GM18858 (cell line): ENCODE data around the gene CRPPA.
"Not testable (repeated sequence)": the region's sequence is repeated elsewhere in the genome, so short reads cannot be mapped to it uniquely, and the experiment has no call there.

ENCODE experiments used
- ATAC-seq: cut with Tn5 transposase; IDR thresholded peaks from one replicate; pipeline ENCODE4 v1.9.1; 2021; ENCODE audit not compliant: unreplicated experiment

The CRPPA gene

DNA sequence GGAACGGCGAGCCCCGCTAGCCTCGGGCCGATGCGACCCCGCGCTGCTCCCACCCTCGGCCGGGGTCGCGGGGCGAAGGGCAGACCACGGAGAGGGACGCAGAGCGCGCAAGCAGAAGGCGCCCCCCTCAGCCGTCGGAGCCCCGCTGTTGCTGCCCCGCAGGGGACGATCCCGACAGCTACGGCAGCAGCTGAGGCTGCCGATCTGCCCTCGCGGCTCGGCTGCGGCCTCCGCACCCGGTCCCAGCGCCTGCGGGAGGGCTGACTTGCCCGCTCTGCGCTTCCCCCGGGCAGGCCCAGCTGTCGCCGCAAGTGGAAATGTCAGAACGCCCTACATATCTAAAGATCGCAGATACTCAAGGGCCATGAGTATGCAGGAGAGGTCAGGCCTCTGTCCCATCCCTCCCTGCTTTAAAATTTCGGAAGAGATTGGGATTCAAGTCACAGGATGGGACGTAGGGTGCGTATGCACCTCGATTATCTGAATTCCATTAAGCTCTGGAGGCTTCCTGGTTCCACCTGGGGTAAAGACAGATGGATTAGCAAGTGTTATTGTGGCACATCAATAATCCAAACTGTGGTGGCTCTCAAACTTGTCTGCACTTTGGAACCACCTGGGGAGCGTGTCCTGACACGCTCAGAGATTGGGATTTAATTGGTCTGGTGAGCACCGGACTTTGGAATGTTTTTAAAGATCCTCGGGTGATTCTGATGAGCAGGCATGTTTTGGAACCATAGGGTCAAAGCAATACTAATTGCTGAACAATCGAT lies at the start of gene CRPPA:
TSS of gene CRPPA (minus strand) at position 206 of the 770 bp plus-strand sequence. CDS start 216 bp downstream, outside the sequence.
- peak; percentile 26 for ATAC-seq

DNA sequence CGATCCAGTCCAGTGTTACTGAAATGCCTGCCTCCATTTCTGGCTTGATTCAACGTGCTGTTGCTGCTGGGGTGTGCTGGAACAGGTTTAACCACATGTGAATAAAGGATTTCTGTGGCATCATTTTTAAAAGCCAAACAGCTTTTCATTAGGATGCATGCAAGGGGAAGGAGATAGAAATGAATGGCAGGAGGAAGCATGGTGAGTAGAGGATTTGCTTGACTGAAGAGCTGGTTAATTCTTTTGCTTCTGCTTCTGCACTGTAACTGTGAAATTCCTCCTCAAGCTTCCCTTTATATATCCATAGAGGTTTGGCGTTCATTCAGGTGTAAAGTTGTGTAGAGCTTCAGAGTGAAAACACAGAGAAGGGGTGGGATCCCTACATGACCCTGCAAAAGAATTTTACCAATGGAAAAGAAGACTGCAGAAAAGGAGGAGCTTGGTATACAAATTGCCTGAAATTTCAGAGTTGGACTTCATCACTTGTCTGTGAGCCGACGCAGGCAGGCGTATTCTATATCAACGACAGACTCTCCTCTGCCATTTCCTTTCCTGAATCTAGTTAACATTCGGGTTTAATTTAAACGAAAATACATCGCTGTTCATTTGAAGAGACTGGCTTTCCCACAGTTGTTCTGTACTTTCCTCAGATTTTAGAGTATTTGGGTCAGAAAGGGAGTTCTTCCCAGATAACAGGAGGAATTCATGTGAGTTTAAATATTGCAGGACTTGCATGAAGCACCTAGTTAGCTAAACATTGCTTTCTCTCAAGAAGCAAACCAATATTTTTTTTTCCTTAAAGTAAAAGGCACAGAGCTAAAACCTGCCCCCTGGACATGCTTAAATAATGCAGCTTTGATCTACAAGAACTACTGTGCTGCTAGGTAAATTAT lies 44.4 kb upstream of the CRPPA start, which contains the start of gene SOSTDC1:
TSS of gene SOSTDC1 (minus strand) at position 270 of the 893 bp plus-strand sequence. CDS start at position 200, 70 bp downstream.
- ATAC-seq: no peak

DNA sequence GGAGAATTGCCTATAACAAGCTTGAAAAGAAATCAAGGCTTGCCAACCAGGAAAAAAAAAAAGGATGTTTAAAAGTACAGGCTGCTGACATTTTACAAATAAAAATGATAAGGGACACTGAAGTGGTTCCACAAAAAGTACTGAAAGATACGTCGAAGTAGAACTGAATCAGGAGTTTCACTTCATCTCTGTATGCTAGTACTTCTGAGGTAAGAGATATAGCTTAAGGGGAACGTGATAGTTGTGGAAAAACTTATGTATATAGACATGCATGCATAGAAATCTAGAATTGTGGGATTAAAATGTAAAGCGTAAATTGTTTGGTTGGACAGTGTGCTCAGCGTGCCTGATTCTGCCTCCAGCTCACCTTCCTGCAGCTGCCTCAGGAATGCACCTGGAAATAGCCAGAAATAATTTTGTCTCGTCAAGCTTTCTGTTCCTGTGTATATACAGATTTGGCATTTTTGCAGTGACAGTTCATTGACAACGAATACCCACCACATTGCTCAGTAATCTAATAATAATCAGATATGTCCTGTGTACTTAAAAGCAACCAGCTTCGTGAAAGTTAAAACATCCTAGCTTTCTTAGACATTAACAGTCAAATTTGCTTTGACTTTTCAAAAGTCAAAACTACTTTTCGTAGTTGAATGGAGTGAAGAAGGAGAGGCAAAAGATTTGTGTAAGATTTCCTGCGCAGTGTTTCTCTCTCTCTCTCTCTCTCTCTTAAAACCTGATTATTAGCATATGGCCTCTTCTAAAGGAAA lies 42.8 kb upstream of the CRPPA start:
- ATAC-seq: no peak

DNA sequence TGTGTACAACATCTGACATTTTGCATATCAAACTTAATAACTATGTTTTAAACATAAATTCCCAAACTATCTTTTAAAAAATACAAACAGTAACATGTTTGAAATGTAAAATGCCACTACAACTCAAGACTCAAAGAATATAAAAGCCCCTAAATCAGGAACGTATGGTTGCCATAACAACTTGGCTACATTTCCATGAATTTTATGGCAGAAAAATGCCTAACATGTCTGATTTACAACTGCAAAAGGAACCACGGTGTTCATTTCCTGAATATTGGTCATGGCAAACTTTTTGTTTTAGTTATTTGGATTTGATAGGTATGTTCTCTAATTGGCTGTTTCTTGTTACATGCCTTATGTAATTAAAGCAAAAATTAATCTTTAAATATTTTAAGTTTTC lies 42.2 kb upstream of the CRPPA start:
- ATAC-seq: no peak

DNA sequence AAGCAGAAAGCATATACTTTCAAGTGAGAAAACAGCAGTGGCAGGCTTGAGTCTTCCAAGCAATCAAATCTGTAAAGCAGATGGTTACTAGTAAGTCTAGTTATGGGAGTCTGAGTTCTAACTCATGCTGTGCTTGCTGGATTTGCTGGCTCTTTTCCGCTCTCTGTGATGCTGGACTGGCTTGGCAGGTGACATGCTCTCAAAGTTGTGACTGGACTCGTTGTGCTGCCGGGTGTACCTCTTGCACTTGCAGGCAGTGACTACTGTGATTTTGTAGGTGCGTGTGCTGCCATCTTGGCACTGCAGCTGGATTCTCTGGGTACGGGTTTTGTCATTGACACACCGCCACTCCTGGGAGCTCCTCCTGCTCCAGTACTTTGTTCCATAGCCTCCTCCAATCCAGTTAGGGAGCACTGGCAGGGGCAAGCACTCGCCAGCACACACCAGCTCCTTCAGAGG lies 41.1 kb upstream of the CRPPA start:
- no peak for ATAC-seq

DNA sequence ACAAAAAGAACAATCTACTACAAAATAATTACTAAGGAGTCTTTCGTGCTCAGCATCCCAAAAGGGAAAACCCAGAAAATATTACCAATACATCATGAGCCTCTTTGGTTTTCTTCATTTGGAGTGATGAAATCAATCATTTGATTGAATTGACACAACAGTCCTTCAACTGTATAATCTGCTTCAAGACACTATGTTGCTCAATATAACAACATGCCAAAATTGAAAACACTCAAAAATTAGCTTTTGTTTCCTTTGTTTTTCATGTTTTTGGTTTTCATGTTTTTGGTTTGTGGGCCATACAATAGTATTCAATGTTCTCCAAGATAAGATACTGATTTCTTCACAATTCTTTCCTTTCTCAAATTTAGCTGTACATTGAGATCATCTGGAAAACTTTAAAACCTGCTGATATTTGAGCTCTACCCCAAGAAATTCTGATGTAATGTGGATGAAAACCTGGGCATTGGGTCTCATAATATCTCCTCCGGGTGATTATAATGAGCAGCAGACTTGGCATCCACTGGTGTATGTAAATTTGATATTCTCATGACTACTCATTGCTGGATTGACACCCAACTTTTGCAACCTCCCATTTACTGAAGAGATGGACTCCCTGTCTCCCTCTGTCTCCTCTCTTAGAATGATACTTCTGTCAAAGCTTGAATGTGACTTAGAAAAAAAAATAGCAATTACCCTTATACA lies 39.6 kb upstream of the CRPPA start:
- ATAC-seq: no peak

DNA sequence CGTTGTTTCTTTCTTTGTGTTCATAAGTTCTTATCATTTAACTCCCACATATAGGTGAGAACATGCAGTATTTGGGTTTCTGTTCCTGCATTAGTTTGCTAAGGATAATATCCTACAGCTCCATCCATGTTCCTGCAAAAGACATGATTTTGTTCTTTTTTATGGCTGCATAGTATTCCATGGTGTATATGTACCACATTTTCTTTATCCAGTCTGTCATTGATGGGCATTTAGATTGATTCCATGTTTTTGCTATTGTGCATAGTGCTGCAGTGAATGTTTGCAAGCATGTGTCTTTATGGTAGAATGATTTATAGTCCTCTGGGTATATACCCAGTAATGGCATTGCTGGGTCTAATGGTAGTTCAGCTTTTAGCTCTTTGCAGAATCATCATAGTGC lies 35.0 kb upstream of the CRPPA start:
- ATAC-seq: not testable (repeated sequence)

DNA sequence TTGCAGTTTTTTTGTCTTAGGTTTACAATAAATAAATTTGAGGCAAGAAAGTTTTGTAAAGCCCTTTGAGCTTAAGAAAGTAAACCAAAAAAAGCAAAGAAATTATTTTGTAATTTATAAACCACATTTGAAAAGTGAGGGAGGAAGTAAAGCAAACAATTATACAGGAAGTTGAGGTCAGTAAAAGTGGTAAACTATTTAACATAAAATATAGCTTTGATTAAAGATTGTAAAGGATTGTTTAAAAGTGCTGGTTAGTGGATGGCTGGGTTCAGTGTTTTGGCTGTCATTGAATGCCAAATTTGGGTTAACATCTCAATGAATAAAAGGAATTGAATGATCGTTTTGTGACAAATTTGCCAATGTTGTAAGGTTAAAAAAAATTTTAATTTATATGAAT lies 34.3 kb upstream of the CRPPA start:
- ATAC-seq: no peak

DNA sequence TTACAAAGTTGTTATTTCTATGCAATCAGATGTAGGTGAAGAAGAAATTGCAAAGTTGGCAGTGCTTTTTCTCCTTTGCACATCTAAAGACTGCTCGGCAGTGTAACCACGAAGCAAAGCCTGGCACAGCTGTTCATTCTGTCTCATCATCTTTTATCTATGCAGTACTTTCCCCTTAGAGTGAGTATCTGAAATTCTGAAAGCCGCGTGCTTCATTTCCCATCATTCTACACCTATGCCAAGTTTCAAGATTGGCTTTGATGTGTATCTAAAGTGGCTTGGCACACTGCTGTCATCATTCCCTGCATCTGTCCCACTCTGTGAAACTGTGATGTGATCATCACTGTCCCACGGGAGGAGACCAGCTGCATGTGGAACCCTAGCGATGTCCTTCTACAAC lies 29.0 kb upstream of the CRPPA start:
- no peak for ATAC-seq

DNA sequence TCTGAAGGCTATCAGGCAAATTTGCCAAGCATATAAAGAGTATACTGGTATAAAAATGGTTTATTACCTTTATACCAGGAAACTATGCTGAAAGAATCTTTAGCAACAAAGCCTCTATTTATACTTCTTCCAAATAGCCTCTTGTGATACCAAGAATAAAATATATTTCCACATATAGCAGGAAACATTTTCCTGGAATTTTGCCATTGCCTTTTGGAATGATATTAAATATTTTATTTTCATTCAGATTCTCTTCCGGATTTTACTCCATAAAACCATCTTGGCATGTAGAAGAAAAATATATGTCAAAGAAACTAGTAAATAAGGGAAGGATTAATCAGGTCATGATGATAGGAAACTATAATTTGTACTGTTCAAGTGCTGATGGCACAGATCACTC lies 26.5 kb upstream of the CRPPA start:
- ATAC-seq: no peak

DNA sequence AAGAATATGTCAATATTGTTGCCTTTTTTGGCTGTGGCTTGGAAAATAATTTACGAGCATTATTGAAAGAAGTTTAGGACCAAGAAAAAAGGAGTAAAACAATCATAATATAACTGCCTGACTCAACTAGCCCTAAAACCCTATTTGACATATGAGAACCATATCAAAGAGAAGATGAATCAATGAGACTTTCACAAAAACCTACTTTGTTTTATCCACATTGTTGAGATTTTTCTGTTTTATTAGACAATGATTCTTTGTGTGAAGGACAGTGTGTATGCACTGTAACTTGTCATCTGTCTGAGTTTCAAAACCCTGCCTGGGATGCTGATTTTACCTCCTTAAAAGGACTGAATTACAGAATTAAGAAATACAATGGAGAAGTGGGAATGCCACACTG lies 25.2 kb upstream of the CRPPA start:
- ATAC-seq: no peak

DNA sequence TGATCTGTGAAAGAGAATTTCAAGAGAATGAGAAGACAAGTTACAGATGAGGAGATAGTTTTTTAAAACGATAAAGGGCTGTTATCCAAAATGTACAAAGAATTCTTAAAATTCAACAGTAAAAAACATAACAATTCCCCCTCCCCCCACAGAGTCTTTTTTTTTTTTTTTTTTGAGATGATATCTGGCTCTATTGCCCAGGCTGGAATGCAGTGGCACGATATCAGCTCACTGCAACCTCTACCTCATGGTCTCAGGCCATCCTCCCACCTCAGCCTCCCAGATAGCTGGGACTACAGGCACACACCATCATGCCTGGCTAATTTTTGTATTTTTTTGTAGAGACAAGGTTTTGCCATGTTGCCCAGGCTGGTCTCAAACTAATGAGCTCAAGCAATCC lies 22.5 kb upstream of the CRPPA start:
- not testable (repeated sequence) for ATAC-seq

DNA sequence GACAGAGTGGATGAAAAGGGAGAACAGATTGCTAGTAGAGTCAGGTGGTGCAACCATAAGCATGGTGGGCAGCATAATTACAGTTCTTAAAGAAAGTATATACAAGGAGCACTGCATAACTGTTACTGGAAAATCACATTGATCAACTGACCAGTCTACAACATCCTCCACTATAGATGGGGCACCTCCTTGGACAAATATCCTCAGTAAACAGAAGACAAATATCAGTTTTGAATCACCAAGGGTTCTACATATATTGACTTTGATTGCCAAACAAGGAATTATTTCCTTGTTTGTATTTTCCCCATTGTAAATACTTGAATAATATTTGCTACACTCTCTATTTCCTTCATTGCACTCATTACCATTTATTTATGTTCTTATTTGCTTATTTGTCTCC lies 17.6 kb upstream of the CRPPA start:
- no peak for ATAC-seq

DNA sequence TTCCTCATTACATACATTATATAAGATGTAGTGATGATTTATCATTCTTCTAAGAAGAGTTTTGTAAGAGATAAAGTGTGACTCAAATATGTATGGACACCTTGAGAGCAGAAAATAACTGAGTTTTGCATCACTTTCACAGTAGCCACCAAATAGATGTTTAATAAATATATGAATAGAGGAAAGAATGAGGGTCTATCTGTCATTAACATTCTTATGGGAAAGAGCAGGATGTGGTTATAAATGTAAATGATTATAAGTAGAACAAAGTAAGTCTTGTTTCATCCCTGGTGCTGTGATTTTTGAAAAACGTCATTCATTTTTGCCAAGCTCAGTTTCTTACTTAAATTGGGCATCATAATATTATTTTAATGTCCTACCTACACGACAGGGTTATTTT lies 15.0 kb upstream of the CRPPA start:
- no peak for ATAC-seq

DNA sequence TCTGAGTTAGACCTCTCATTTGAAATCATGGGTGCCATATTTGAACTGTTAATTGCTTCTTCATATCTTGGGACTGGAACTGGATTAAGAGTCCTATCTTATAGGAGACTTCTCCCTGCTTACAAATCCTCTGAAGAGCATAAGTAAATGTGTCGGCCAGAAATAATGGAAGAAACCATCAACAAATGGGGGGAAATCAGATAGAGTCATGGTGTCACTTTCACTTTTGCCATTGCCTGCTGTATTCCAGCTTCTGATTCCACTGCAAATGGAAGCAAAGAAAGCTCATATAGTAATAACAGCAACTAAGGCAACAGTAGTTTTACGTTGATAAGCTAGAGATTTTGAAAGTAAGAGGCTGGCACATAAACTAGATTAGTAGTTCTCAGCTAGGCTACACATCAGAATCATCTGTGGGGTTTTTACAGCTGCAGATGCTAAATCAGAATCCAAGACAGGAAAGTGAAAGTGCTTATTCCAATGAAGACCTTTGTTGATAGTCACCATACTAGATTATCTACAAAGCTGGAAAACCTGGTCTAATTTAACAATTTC lies 12.3 kb upstream of the CRPPA start:
- no peak for ATAC-seq

DNA sequence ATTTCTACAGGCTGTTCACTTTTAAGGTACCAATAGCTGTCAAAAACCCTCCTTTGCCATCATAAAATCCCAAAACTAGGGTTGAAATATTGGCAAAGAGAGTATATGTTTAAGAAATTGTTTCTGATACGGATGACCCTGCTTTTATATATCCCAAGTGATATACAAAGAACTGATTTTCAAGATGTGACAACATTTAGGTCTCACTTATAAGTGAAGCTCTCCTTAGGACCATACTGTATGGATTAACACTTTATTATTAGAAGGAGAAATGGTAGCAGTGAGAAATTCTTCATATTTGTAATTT lies 11.0 kb upstream of the CRPPA start:
- no peak for ATAC-seq

DNA sequence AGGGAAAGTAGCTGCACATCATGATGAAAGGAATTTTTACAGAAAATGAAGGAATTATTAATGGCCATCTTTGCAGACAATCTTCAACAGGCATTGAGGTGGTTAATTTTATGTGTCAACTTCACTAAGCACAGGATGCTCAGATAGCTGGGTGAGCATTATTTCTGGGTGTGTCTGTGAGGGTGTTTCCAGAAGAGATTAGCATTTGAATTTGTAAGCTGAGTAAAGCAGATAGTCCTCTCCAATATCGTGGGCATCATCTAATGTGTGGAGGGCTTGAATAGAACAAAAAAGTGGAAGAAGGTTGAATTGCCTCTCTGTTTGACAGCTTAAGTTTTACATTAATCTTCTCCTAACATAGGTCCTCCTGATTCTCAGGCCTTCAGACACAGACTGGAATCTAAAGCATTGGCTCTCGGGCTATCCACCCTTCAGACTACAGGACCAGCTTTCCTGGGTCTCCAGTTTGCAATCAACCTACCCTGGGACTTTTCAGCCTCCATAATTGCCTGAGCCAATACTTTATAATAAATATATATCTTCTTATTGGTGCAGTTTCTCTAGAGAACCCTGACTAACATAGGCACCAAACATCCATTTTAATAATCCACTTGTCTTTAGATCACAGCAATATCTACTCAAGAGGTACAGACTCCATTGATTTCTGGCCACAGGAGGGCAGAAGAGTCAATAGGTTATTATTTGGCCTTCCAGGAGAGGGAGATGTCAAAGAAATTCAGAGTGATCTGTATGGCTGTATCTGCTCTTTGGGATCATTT lies 10.5 kb upstream of the CRPPA start:
- peak; percentile 54 for ATAC-seq

DNA sequence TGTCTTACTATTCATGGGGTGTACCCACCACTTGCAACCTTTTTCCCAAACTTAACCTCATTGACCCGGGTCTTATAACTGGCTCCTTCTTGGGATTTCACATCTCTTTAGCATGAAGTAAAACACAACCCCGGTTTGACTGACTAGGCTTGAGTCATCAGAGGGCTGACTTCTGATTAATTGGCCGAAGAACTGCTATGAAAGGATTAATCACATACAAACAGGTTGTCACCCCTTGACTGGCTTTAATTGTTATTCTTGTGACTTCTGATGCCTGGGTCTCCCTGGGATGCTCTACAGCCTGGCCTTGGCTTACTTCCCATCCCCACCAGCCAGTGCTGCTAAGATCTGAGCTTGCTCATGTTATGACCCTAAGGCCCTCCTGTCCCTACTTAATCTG lies 8.8 kb upstream of the CRPPA start:
- ATAC-seq: no peak

DNA sequence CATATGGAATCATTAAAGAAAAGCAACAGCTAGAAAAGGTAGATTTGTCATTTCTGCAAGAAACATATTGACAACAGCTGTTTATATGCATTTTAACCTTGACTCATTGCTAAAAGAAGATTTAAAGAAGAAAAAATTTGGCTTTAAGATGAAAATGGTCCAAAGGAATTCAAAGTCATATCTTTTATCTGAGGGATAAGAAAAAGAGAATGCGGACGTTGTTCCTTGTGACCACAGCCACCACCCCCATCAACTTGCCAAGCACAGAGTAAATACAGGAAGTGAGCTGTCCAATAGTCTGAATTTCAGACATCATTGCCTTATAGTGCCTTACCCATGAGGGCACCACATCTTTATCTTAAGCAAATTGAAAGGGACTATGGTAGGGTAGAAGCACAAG lies 7.3 kb upstream of the CRPPA start:
- no peak for ATAC-seq

DNA sequence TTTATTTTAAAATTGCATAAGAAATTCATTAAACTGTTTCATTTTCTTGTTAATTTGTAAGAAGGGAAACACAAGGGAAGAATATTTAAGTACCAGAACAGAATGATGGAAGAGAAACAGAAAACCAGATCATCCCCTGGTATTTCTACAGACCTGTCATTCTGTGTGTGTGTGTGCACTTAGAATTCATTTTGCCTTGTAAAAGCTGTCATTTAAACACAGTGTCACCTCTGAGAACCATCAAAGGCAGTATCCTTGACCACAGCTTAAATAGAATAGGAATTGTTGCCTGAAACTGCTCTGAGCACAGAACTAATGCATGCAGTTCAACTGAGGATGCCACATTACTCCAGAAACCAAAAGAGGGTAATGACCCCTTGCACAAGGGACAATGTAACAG lies 6.8 kb upstream of the CRPPA start:
- ATAC-seq: no peak
